Thyroid gland (tissue), 4 donors: ENCODE measurements around the gene RTN4IP1.

Experiments used
- CTCF ChIP-seq, 6 experiments: fragments of 200-600 bp in 3 of 6; fragments of 450-650 bp in 3 of 6; sonication (generic) in 3 of 6; IDR thresholded peaks; one replicate each; pipeline ENCODE4 v1.5.1; 2016 to 2019; ENCODE audit warnings: antibody characterized with exemption in 6 of 6, mild to moderate bottlenecking in 2 of 6, inconsistent platforms in 1 of 6, moderate library complexity in 1 of 6
- POLR2A ChIP-seq, 2 donors: fragments of 450-650 bp; IDR thresholded peaks; one replicate each; pipeline ENCODE4 v1.6.1; 2017; ENCODE audit warnings: antibody characterized with exemption in 2 of 2, mild to moderate bottlenecking in 2 of 2, moderate library complexity in 1 of 2

- no peak for TF ChIP-seq CTCF (IDR thresholded peaks at IDR 0.05)
- TF ChIP-seq POLR2A (IDR thresholded peaks at IDR 0.05): no peak
Observed at GRCh38 chr6:106540432-106540831, 88.9 kb downstream of the RTN4IP1 start.
